Loucy (cell line): ENCODE results near the gene TPCN2.

Experiments used
- CTCF ChIP-seq: fragments of 200-600 bp; sonication (generic); conservative IDR thresholded peaks from 2 replicates; pipeline ENCODE4 v1.5.1; 2014; ENCODE audit warnings: mild to moderate bottlenecking, antibody characterized with exemption, low read length
- EZH2phosphoT487 ChIP-seq: fragments of 200-600 bp; IDR thresholded peaks from 2 replicates; pipeline ENCODE4 v1.6.1; 2018; ENCODE audit warnings: antibody characterized with exemption, mild to moderate bottlenecking, moderate library complexity, borderline replicate concordance

- TF ChIP-seq CTCF (no peak), EZH2phosphoT487 (no peak)
Measured at GRCh38 chr11:69114362-69114761, 65.6 kb downstream of the TPCN2 start.
